SW 1271 (cell line): ENCODE measurements around the gene FEM1C.
A peak's percentile ranks its signal among the peaks of the same experiment; 100 is the strongest.

Source experiments
- DNase-seq, 2 experiments: peaks; one replicate each; lab custom pipeline; 2025; lab: John Stamatoyannopoulos, UW

The FEM1C gene

DNA sequence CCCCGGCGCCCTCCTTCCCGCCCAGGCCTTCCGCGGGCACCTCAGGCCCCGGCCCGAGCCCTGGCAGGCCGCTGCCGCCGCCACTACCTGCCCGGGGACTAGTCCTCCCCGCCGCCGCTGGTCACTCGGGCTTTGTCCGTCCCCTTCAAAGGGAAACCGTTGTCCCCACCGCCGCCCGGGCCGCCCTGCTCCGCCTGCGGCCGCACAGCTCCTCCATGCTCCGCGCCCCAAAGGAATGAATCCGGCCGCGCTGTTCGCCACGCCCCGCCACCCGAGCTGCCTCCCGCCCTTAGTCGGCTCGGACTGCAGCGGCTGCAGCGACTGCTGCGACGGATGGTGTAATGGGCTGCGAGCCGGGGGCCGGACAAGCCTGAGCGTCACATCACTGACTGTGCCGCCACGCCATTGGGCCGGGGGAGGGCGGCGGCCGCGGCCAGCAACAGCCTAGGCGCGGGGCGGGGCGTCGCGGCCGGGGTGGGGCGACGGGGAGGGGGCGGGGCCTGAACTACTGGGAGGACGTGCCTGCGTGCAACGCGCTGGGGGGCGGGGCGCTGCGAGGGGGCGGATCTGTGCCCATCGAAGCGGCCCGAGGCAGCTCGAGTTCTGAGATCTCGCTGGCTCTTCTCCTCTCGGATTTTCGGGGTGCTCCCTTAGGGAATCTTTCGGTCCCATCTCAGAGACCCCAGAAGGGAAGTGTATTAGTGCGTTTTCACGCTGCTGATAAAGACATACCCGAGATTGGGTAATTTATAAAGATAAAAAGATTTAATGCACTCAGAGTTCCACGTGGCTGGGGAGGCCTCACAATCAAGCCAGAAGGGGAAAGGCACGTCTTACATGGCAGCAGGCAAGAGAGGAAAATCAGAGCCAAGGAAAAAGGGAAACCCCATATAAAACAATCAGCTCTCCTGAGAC is at the start of gene FEM1C:
Gene FEM1C, minus strand, starts transcription at position 340 of the 915 bp plus-strand sequence. CDS start 1,282 bp downstream, outside the sequence.
- peak; percentile 84 to 97 for DNase-seq

DNA sequence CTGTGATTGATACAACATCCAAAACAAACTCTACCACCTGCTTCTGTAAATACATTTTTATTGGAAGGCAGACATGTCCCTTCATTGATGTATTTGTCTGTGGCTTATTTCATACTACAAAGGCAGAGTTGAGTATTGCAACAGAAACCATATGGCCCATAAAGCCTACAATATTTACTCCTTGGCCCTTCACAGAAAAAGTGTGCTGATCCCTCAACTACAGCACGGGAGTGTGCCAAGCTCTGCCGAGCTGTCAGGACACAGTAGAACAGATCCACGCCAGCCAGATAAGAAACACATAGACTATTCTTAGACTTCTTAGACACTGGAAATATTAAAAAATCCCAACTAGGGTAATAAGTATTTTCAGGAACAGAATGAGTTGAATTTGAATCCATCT is 44.5 kb upstream of the FEM1C start:
- no peak for DNase-seq

DNA sequence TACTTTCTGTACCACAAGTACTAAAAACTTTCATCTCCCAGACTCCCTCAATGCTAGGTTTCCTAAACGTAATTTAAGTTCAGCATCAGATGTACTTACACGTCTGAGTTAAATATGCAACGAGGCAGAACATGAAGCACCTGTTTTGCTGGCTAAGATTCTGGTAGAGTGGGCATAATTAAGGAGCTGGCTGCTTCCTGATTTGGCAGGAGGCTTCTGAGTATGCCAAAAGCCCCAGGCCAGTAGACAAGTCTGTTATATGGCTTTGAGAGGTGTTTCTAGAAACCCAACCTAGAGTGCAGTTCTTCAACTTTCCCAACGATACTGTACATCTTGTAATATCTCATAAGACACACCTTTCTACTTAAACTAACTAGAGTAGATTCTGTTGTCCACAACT is 44.1 kb upstream of the FEM1C start:
- no peak for DNase-seq

GRCh38 chr5:115586525-115587146 is 42.1 kb upstream of the FEM1C start:
- peak in 1 of 2 experiments; percentile 51 for DNase-seq

- DNase-seq = no peak
Observed at GRCh38 chr5:115585265-115585664, 40.7 kb upstream of the FEM1C start.

DNA sequence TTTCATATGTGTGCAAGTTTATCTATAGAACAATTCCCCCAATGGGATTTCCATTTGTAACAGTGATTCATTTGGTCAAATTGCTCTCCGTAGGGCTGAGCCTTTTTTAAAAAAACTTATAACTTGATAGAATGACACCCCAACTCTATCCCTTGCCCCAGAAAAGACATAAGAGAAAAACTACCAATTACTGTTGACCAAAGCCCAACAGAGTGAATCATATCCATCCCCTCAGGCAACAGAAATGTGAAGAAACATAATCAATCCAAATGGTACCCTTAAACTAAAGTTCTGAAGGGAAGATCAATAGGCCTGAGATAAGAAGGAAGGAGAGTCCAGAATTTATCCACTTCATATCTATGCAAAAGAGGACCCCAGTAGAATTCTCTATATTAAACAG is 39.9 kb upstream of the FEM1C start:
- DNase-seq = no peak

GRCh38 chr5:115583474-115583873 is 38.9 kb upstream of the FEM1C start:
- no peak for DNase-seq

GRCh38 chr5:115580941-115581340 is 36.4 kb upstream of the FEM1C start:
- no peak for DNase-seq

GRCh38 chr5:115579747-115580173 is 35.2 kb upstream of the FEM1C start:
- no peak for DNase-seq

GRCh38 chr5:115579216-115579615 is 34.6 kb upstream of the FEM1C start:
- no peak for DNase-seq

DNA sequence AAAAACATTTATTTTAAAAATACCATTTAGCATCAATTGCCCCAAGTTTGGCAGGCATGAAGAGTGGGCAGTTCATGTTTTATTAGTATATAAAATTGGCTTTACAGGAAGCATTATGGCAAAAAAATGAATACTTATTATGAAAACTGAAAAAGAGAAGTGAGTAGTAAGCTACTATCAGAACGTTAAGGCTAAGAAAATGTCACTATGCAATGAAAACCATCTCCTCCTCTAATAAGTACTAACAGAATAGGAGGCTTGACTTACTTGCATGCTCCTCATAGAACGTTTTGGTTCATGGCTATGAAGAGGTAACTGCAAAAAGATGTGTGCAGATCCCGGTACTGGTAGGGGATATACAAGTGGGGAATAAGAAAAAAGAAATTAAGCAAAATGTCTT is 34.1 kb upstream of the FEM1C start:
- DNase-seq = no peak

DNA sequence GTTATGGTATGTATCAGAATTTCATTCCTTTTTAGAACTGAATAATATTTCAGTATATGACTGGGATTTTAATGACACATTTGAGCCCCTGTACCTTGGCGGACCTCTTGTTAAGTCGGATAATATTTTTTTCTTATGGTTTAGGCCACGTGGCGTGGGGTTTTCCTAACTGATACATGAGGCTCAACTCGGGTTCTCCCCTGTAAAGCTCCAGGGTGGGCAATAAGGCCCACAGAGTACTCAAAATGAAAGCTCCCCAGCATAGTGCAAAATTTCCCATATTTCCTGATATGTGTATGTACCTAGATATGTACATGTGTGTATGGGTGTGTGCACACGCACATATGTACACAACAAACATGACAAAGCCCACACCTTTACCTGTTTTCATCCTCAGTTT is 33.2 kb upstream of the FEM1C start:
- DNase-seq = no peak

DNA sequence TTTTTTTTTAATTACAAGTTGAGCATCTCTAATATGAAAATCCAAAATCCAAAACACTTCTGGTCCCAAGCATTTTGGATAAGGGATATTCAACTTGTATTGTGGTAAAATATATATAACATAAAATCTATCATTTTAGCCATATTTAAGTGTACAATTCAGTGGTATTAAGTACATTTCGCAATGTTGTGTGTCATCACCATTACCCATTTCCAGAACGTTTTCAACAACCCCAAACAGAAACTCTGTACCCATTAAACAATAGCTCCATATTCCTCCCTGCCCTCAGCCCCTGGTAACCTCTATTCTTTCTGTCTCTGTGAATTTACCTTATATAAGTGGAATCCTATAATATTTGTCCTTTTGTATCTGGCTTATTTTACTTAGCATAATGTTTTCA is 32.8 kb upstream of the FEM1C start:
- DNase-seq = no peak

- DNase-seq = peak in 1 of 2 experiments; percentile 26
Observed at GRCh38 chr5:115575167-115576070, 30.8 kb upstream of the FEM1C start.

- peak in 1 of 2 experiments; percentile 19 for DNase-seq
Observed at GRCh38 chr5:115573133-115573532, 28.6 kb upstream of the FEM1C start.

DNA sequence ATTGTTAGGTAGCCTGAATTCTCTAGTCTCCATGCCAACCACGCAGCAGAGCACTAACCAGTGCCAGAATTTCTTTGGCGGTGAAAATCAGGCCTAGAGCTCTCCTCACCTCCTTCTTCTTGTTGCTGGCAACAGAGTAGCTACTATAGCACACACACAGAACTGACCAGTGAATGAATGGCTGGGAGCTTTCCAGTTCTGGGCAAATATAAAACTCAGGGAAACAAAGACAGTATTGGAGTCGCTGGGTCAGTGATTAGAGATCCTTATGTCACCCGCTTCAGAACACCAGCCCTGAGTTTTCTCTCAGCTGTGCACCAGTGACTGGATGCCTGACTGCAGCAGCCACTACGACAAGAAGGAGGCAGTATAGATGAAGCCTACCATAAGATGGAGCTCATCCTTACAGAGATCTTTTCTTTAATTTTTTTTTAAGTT is 26.9 kb upstream of the FEM1C start:
- DNase-seq = no peak

- DNase-seq = no peak
Observed at GRCh38 chr5:115568668-115569067, 24.1 kb upstream of the FEM1C start.

DNA sequence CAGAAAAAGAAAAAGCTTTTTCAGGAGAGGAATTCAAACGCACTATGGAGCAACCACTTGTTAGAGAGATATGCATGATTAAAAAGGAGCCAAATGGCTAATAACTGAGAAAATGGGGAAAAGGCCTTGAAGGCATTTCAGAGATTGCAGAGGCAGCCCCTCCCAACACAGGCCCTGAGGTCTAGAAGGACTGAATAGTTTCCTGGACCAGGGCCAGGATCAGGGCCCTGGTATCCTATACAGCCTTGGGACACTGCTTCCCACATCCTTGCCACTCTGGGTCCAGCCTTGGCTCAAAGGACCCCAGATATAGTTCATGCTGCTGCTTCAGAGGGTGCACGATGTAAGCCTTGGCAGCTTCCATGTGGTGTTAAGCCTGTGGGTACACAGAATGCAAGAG is 20.7 kb upstream of the FEM1C start:
- DNase-seq = no peak

DNA sequence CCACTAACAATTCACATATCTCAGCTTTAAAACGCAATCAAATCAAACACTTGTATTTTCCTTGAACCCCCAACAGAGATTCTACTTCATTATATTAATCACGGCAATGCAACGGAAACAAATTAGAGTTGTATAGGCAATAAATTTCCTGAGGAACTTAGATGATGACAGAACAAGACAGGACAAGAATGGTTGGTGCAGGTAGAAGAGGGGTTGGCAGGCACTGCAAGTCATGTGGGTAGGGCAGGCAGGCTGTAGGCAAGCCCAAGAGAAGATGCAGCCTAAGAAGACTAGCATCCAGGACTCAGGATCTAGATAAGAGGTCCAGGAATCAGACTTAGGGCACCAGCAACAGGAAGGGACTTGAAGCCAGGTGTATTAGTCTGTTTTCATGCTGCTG is 16.6 kb upstream of the FEM1C start:
- no peak for DNase-seq

- peak in 1 of 2 experiments; percentile 38 for DNase-seq
Observed at GRCh38 chr5:115559524-115559923, 14.9 kb upstream of the FEM1C start.

DNA sequence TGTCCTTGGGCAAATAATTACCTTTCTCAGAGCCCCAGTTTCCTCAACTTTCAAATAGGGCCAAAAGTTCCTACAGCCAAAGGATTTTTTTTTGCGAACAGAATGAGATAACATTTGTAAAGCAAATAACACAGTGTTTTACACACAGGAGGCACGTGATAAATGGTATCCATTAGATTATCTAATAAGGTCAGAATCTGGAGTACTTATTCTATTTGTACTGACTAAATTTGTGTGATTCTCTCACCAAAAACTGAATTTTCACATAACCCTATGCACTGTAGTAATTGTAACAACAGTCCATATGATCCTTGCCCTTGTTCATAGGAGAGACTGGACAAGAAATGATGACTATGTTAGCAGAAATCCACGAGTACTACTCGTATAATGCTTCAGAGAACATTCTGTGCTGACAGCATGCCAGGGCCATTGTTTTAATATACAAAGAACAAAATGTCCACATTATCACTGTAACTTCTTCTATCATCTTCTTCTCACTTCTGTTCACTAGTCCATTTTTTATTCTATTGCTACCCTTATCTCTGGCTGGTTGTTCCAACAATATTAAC is 13.9 kb upstream of the FEM1C start:
- no peak for DNase-seq
